T-cell (primary cell): ENCODE data around the gene TCTN2. TPM values are rescaled to one million over a fixed set of nuclear protein-coding genes. Genes with fewer than 3 reads are reported as not detected.

ENCODE experiments used
- ATAC-seq, 4 experiments: fragments of 200-7000 bp in 3 of 4; fragments of 150-1000 bp in 1 of 4; cut with Tn5 transposase; replicated peaks in 1 of 4; 1 replicate in 3 of 4; 2 replicates in 1 of 4; pipeline ENCODE4 v1.10.0; 2021; ENCODE audit warnings: moderate library complexity in 3 of 4, mild to moderate bottlenecking in 2 of 4, moderate number of reproducible peaks in 1 of 4
- CTCF ChIA-PET, 2 donors: fragments of 300-600 bp; sonication (Branson Sonifier 250); formaldehyde crosslinking; loops; one replicate each; lab custom pipeline; 2022; ENCODE audit warnings: antibody characterized with exemption in 2 of 2; lab: Charles Lee
- POLR2A ChIA-PET, 2 donors: fragments of 300-600 bp; sonication (Branson Sonifier 250); formaldehyde crosslinking; loops; one replicate each; lab custom pipeline; 2022; ENCODE audit warnings: antibody characterized with exemption in 2 of 2; lab: Charles Lee
- DNase-seq, 35 experiments: peaks; one replicate each; pipeline versions ENCODE4 v3.0.0 to v3.0.0-alpha.2; 2013 to 2023
- H3K27ac ChIP-seq: one replicate; pipeline ENCODE4 v1.5.1; 2013; ENCODE audit warnings: low read length
- H3K27me3 ChIP-seq, 2 experiments: replicated peaks in 1 of 2; 1 replicate in 1 of 2; 2 replicates in 1 of 2; pipeline versions ENCODE4 v1.6.1 to v1.7.0; 2013; ENCODE audit warnings: low read length in 1 of 2, mixed read lengths in 1 of 2; ENCODE audit not compliant: control insufficient read depth in 2 of 2, insufficient read depth in 2 of 2; ENCODE audit errors: extremely low read depth in 1 of 2
- H3K36me3 ChIP-seq, 2 donors: 1 replicate in 1 of 2; 2 replicates in 1 of 2; pipeline versions ENCODE4 v1.6.1 to v1.7.0; 2013; ENCODE audit warnings: low read length in 1 of 2; ENCODE audit not compliant: control insufficient read depth in 2 of 2, insufficient read depth in 1 of 2; ENCODE audit errors: extremely low read depth in 1 of 2
- H3K4me1 ChIP-seq, 2 experiments: 1 replicate in 1 of 2; 2 replicates in 1 of 2; pipeline versions ENCODE4 v1.6.1 to v1.7.0; 2013; ENCODE audit warnings: low read length in 2 of 2, mixed read lengths in 1 of 2; ENCODE audit not compliant: insufficient read depth in 2 of 2, control insufficient read depth in 1 of 2; ENCODE audit errors: extremely low read depth in 1 of 2
- H3K4me3 ChIP-seq, 2 donors: 1 replicate in 1 of 2; 2 replicates in 1 of 2; pipeline versions ENCODE4 v1.5.1 to v1.7.0; 2013; ENCODE audit warnings: mild to moderate bottlenecking in 2 of 2, low read length in 1 of 2, moderate library complexity in 1 of 2; ENCODE audit not compliant: control insufficient read depth in 1 of 2; ENCODE audit errors: extremely low read depth in 1 of 2
- H3K9me3 ChIP-seq: 2 replicates; pipeline ENCODE4 v1.7.0; 2013
- H3K27ac Mint-ChIP-seq, 2 donors: one replicate each; pipeline ENCODE4 v1.8.0; 2020 to 2021; ENCODE audit warnings: mild to moderate bottlenecking in 2 of 2, mixed read lengths in 2 of 2
- H3K27me3 Mint-ChIP-seq, 2 donors: one replicate each; pipeline ENCODE4 v1.8.0; 2021 to 2022; ENCODE audit warnings: mixed read lengths in 2 of 2
- H3K36me3 Mint-ChIP-seq: one replicate; pipeline ENCODE4 v1.8.0; 2021; ENCODE audit warnings: mixed read lengths
- H3K4me1 Mint-ChIP-seq, 3 donors: one replicate each; pipeline ENCODE4 v1.8.0; 2020 to 2022; ENCODE audit warnings: mixed read lengths in 3 of 3, mild to moderate bottlenecking in 1 of 3
- H3K4me3 Mint-ChIP-seq, 3 donors: one replicate each; pipeline ENCODE4 v1.8.0; 2020 to 2022; ENCODE audit warnings: mild to moderate bottlenecking in 3 of 3, mixed read lengths in 3 of 3, moderate library complexity in 3 of 3
- H3K9me3 Mint-ChIP-seq, 3 donors: one replicate each; pipeline ENCODE4 v1.8.0; 2020 to 2022; ENCODE audit warnings: mixed read lengths in 3 of 3
- WGBS: methylation state at CpG from one replicate; pipeline ENCODE4 v1.1.5; 2013; ENCODE audit warnings: missing lambda C conversion rate; ENCODE audit not compliant: insufficient coverage; 5-methylcytosine and 5-hydroxymethylcytosine counted together
- total RNA-seq, 35 experiments: library from RNA in 6 of 35; stranded (reverse) in 6 of 35; fragments of 120-200 nt in 1 of 35; gene quantifications; one replicate each; pipeline versions ENCODE4 v1.2.1 to v1.2.4 and lab custom pipeline; 2013 to 2026

TCTN2 gene
- total RNA-seq, 5 donors from 2014 or later (not counting 1 experiment from before 2014, with no cell fraction given): 5.3 to 11.9 (median 6.6) TPM

DNA sequence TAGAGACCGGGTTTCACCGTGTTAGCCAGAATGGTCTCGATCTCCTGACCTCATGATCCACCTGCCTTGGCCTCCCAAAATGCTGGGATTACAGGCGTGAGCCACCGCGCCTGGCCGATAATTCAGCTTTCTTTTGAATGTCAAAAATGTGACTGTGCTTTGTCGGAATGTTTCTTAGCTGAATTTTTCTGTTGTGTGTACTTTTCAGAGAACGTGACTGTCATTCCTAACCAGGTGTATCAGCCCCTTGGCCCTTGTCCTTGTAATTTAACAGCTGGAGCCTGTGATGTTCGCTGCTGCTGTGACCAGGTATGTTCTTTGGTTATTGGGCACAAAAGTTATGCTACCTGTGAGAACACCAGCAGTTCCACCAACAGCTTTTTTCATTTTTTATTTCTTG, 8.1 kb downstream of the TCTN2 start:
- ChIA-PET CTCF (interaction anchor here in 1 of 2 donors (0.7 kb wide), 1 partner anchor 27 kb away, joined by 3 read pairs; no protein-coding TSS in a partner anchor), POLR2A (interaction anchor here in 1 of 2 donors (0.6 kb wide), 1 partner anchor 27 kb away, joined by 3 read pairs; no protein-coding TSS in a partner anchor)
- no peak overlapping the region for H3K4me3 Mint-ChIP-seq
- no peak for ATAC-seq
- 99% methylated on average over 9 of the region's 10 CpGs for WGBS
- H3K27me3 Mint-ChIP-seq: no peaks in the 10 kb centered on the region
- no peaks in the 10 kb centered on the region for H3K4me1 ChIP-seq
- no peaks in the 10 kb centered on the region for H3K9me3 Mint-ChIP-seq
- no peaks in the 10 kb centered on the region for H3K9me3 ChIP-seq
- no peak overlapping the region for H3K27ac Mint-ChIP-seq
- no peak overlapping the region for H3K27ac ChIP-seq
- no peaks in the 10 kb centered on the region for H3K4me1 Mint-ChIP-seq
- H3K36me3 Mint-ChIP-seq: peaks cover 33% of the 10 kb centered on the region
- H3K4me3 ChIP-seq: no peak overlapping the region
- H3K36me3 ChIP-seq: peaks cover 0 to 9% of the 10 kb centered on the region in 2 donors
- no peaks in the 10 kb centered on the region for H3K27me3 ChIP-seq
- no peak for DNase-seq

DNA sequence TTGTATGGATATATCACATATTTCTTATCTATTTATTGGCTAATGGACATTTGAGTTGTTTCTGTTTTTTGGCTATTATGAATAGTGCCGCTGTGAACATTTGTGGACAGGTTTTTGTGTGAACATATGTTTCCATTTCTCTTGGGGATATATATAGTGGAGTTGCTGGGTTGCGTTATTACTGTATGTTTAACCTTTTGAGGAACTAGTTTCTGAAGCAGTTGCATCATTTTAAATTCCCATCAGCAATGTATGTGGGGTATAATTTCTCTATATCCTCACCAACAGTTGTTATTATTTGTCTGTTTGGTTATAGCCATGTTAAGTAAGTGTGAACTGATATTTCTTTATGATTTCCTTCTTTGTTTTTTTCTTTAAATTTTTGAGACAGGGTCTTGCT, 10.7 kb downstream of the TCTN2 start:
- no peaks in the 10 kb centered on the region for H3K27me3 ChIP-seq
- H3K4me1 ChIP-seq: no peaks in the 10 kb centered on the region
- ATAC-seq: no peak
- ChIA-PET CTCF (no interaction called here), POLR2A (no interaction called here)
- no peak overlapping the region for H3K4me3 ChIP-seq
- Mint-ChIP-seq H3K27me3 (no peaks in the 10 kb centered on the region), H3K9me3 (no peaks in the 10 kb centered on the region), H3K27ac (no peak overlapping the region), H3K4me3 (no peak overlapping the region), H3K36me3 (peaks cover 26% of the 10 kb centered on the region), H3K4me1 (no peaks in the 10 kb centered on the region)
- peaks cover 0 to 3% of the 10 kb centered on the region in 2 donors for H3K36me3 ChIP-seq
- no peaks in the 10 kb centered on the region for H3K9me3 ChIP-seq
- no peak for DNase-seq
- WGBS: 80% methylated on average over 1 of the region's 2 CpGs
- no peak overlapping the region for H3K27ac ChIP-seq

DNA sequence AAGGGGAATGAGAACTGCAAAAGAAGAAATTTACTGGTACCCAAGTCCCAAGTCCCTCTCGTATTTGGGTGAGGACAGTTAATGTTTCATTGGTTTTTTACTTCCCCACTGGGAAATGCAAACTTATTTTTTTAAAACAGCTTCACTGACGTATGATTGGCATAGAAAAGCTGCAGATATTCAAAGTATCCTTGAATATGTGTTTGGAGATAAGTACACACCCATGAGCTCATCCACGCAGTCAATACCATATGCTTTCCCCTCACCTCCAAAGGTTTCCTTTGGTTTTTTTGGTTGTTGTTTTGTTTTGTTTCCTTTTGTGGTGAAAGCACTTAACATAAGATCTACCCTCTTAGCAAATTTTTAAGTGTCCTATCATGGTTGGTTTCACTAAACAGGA, 13.1 kb downstream of the TCTN2 start:
- ChIA-PET CTCF (interaction anchor here in 1 of 2 donors (0.5 kb wide), 1 partner anchor 486 kb away, joined by 3 read pairs; no protein-coding TSS in a partner anchor), POLR2A (no interaction called here)
- Mint-ChIP-seq H3K9me3 (no peaks in the 10 kb centered on the region), H3K27me3 (no peaks in the 10 kb centered on the region), H3K27ac (no peak overlapping the region), H3K36me3 (peaks cover 26% of the 10 kb centered on the region), H3K4me3 (no peak overlapping the region), H3K4me1 (no peaks in the 10 kb centered on the region)
- Histone ChIP-seq H3K27me3 (no peaks in the 10 kb centered on the region), H3K4me1 (no peaks in the 10 kb centered on the region), H3K4me3 (no peak overlapping the region), H3K9me3 (no peaks in the 10 kb centered on the region), H3K27ac (no peak overlapping the region), H3K36me3 (no peaks in the 10 kb centered on the region)
- no peak for ATAC-seq
- WGBS: no CpG with 5 or more reads among the region's 3 CpGs
- DNase-seq: no peak

DNA sequence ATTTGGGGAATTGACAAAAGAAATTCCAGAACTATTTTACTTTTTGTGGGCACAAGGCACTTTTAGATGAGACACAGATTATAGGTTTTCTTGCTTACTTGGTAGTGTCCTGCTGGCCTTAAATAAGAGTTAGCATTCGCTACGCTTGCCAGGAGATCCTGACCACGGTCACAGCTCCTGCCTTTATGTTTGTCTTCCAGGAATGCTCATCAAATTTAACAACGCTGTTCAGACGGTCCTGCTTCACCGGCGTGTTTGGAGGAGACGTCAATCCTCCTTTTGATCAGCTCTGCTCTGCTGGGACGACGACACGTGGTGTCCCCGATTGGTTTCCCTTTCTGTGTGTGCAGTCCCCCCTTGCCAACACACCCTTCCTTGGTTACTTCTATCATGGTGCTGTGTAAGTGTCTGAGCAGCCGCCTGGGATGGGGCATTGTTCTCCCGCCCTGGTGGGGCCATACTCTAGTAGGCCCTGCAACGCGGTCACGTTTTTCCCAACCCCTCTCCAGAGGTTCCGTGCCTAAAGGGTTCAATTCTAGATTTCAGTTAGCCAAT, 15.8 kb downstream of the TCTN2 start:
- peaks cover 21% of the 10 kb centered on the region for H3K36me3 Mint-ChIP-seq
- Histone ChIP-seq H3K4me3 (no peak overlapping the region), H3K27me3 (no peaks in the 10 kb centered on the region), H3K4me1 (no peaks in the 10 kb centered on the region), H3K36me3 (no peaks in the 10 kb centered on the region), H3K27ac (no peak overlapping the region), H3K9me3 (no peaks in the 10 kb centered on the region)
- no peaks in the 10 kb centered on the region for H3K4me1 Mint-ChIP-seq
- no peak for ATAC-seq
- DNase-seq: no peak
- H3K27ac Mint-ChIP-seq: no peak overlapping the region
- ChIA-PET POLR2A (no interaction called here), CTCF (no interaction called here)
- H3K9me3 Mint-ChIP-seq: no peaks in the 10 kb centered on the region
- no peaks in the 10 kb centered on the region for H3K27me3 Mint-ChIP-seq
- WGBS: 100% methylated on average over 7 of the region's 18 CpGs
- H3K4me3 Mint-ChIP-seq: no peak overlapping the region

DNA sequence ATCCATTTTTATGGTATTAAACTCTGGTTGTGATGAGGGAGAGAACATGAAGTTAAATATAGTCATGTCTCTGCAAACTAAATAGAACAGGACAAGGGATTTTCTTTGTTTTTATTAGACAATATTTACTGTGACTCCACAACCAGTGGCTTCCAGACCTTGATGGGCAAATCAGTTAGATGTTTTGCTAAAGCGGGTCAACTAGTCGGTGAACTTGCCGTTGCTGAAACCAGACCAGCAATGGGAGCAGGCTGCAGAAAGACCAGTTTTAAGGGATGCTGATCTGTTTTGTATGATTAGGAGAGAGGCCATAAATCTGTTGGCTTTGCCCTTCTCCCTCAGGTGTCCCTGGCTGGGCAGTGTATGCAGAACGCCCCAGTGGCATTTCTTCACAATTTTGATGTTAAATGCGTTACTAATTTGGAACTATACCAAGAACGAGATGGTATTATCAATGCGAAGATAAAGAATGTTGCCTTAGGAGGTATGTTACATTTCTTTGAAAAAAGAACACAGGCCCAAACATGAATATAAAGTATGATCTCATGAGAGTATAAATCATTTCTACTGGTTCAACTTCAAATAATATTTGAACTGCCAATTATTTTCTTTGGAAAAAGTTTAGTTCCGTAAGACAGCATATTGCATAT, 19.4 kb downstream of the TCTN2 start:
- ChIA-PET POLR2A (no interaction called here), CTCF (no interaction called here)
- Mint-ChIP-seq H3K36me3 (peaks cover 23% of the 10 kb centered on the region), H3K4me1 (no peaks in the 10 kb centered on the region), H3K4me3 (no peak overlapping the region), H3K9me3 (no peaks in the 10 kb centered on the region), H3K27ac (no peak overlapping the region), H3K27me3 (no peaks in the 10 kb centered on the region)
- Histone ChIP-seq H3K4me3 (no peak overlapping the region), H3K4me1 (no peaks in the 10 kb centered on the region), H3K9me3 (no peaks in the 10 kb centered on the region), H3K27ac (no peak overlapping the region), H3K27me3 (no peaks in the 10 kb centered on the region), H3K36me3 (peaks cover 0 to 5% of the 10 kb centered on the region in 2 donors)
- DNase-seq (no peak), ATAC-seq (no peak)
- 94% methylated on average over 5 of the region's 8 CpGs for WGBS

DNA sequence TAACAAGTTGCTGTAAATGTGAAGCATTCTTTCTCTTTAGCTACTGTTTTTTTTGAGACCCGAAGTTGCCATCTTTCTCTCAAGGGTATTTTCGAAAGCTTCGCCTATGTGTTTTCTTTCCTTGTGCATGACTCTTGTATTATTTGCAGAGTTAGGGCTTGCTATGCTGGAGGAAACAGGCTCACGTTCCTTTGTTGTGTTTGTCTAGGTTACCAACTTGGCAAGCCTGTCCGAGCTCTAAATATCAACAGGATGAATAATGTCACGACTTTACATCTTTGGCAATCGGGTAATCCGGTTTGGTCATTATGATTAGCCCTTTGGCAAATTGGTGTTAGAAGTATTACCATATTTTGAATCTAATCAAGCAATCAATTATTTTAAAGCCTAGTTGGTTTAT, 25.3 kb downstream of the TCTN2 start:
- Mint-ChIP-seq H3K27me3 (no peaks in the 10 kb centered on the region), H3K4me3 (no peak overlapping the region), H3K27ac (no peak overlapping the region), H3K4me1 (no peaks in the 10 kb centered on the region), H3K36me3 (peaks cover 37% of the 10 kb centered on the region), H3K9me3 (no peaks in the 10 kb centered on the region)
- WGBS: 100% methylated on average over 2 of the region's 8 CpGs
- Histone ChIP-seq H3K36me3 (peaks cover 0 to 11% of the 10 kb centered on the region in 2 donors), H3K4me1 (no peaks in the 10 kb centered on the region), H3K4me3 (no peak overlapping the region), H3K9me3 (no peaks in the 10 kb centered on the region), H3K27ac (no peak overlapping the region), H3K27me3 (no peaks in the 10 kb centered on the region)
- ChIA-PET POLR2A (no interaction called here), CTCF (interaction anchor here in 1 of 2 donors (0.5 kb wide), 1 partner anchor 878 kb away, joined by 3 read pairs; no protein-coding TSS in a partner anchor)
- no peak for DNase-seq
- no peak for ATAC-seq
